Vagina (tissue), 2 donors: ENCODE data around the gene PI4KA. TPM values are rescaled to one million over a fixed set of nuclear protein-coding genes. Genes with fewer than 3 reads are reported as not detected.

ENCODE experiments used
- DNase-seq, 2 donors: peaks; one replicate each; pipeline ENCODE4 v3.0.0-alpha.2; 2017; ENCODE audit errors: extremely low spot score in 2 of 2
- H3K27ac ChIP-seq: fragments of 200-600 bp; sonication (generic); one replicate; pipeline ENCODE4 v1.5.1; 2019
- H3K27me3 ChIP-seq: fragments of 200-600 bp; sonication (generic); one replicate; pipeline ENCODE4 v1.5.1; 2019
- H3K36me3 ChIP-seq, 2 donors: fragments of 200-600 bp; sonication (generic); one replicate each; pipeline ENCODE4 v1.5.1; 2017 to 2019
- H3K4me1 ChIP-seq: fragments of 200-600 bp; sonication (generic); one replicate; pipeline ENCODE4 v1.5.1; 2019
- H3K4me3 ChIP-seq, 2 donors: fragments of 200-600 bp; sonication (generic); 1 replicate in 1 of 2; 2 replicates in 1 of 2; pipeline ENCODE4 v1.5.1; 2016 to 2019
- H3K9me3 ChIP-seq: fragments of 200-600 bp; sonication (generic); one replicate; pipeline ENCODE4 v1.5.1; 2019
- POLR2A ChIP-seq, 2 donors: fragments of 450-650 bp; IDR thresholded peaks; one replicate each; pipeline ENCODE4 v1.6.1; 2017; ENCODE audit warnings: antibody characterized with exemption in 2 of 2, mild to moderate bottlenecking in 2 of 2, moderate library complexity in 2 of 2
- POLR2AphosphoS5 ChIP-seq, 2 donors: sonication (generic); formaldehyde crosslinking; IDR thresholded peaks; one replicate each; pipeline ENCODE4 v1.9.0; 2017; ENCODE audit warnings: antibody characterized with exemption in 2 of 2, mild to moderate bottlenecking in 2 of 2, low read depth in 1 of 2; ENCODE audit not compliant: insufficient read depth in 1 of 2
- intact Hi-C: fragments of 100-400 bp; cut with DNase I; formaldehyde crosslinking; loops from one replicate; pipeline ENCODE4 v1.15.1; 2023
- total RNA-seq: library from RNA; depleted of rRNA; stranded (reverse); fragments of >200 nt; gene quantifications from one replicate; pipeline ENCODE4 v1.2.3, GENCODE V29; 2016
- TF ChIP-seq, protein P1 (sequence below), 3 experiments: fragments of 450-650 bp in 2 of 3; fragments of 200-600 bp in 1 of 3; sonication (generic) in 1 of 3; IDR thresholded peaks; one replicate each; pipeline ENCODE4 v1.5.1; 2017 to 2019; ENCODE audit warnings: antibody characterized with exemption in 3 of 3, mild to moderate bottlenecking in 2 of 3, moderate library complexity in 2 of 3

The PI4KA gene
- total RNA-seq, 1 donor from 2014 or later, result 135 TPM

DNA sequence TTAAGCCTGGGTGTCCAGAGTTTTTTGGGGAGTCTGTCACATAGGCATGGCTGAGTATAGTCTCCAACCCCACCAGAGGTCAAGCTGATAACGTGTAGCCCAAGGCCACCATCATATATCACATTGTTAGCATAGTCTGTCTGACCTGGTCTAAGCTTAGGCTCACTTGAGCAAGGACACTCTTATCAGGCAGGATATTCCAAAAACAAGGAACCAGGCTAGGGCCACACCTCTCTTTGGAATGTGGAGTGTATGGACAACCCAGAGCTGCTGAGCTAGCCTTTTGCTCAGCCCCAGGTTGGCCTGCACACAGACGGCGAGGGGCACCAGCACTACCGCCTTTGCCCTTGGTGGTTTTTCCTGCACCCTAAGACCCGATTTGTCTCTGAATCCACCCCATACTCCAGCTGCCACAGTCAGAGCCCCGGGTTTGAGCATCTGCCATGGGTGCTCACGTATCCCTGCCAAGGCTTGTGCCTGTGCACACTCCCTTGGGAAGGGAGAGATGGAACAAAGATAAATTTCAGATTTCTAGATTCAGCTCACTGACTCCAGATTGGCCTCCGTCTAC, 7.3 kb upstream of the PI4KA start:
- no peak for DNase-seq
- Histone ChIP-seq H3K4me3 (no peak overlapping the region), H3K9me3 (no peaks in the 10 kb centered on the region), H3K36me3 (peaks cover 0 to 7% of the 10 kb centered on the region in 2 donors), H3K27ac (peak overlapping the region; percentile 81), H3K27me3 (no peaks in the 10 kb centered on the region), H3K4me1 (peaks cover 73% of the 10 kb centered on the region)
- no peak for TF ChIP-seq POLR2A (IDR thresholded peaks at IDR 0.05)
- no peak for TF ChIP-seq POLR2AphosphoS5 (IDR thresholded peaks at IDR 0.05; ENCODE audit: insufficient read depth in 1 of 2, low read depth in 1 of 2)
- TF ChIP-seq, protein P1, sequence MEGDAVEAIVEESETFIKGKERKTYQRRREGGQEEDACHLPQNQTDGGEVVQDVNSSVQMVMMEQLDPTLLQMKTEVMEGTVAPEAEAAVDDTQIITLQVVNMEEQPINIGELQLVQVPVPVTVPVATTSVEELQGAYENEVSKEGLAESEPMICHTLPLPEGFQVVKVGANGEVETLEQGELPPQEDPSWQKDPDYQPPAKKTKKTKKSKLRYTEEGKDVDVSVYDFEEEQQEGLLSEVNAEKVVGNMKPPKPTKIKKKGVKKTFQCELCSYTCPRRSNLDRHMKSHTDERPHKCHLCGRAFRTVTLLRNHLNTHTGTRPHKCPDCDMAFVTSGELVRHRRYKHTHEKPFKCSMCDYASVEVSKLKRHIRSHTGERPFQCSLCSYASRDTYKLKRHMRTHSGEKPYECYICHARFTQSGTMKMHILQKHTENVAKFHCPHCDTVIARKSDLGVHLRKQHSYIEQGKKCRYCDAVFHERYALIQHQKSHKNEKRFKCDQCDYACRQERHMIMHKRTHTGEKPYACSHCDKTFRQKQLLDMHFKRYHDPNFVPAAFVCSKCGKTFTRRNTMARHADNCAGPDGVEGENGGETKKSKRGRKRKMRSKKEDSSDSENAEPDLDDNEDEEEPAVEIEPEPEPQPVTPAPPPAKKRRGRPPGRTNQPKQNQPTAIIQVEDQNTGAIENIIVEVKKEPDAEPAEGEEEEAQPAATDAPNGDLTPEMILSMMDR (IDR thresholded peaks at IDR 0.05), result no peak
- intact Hi-C loops, result no loop called here

DNA sequence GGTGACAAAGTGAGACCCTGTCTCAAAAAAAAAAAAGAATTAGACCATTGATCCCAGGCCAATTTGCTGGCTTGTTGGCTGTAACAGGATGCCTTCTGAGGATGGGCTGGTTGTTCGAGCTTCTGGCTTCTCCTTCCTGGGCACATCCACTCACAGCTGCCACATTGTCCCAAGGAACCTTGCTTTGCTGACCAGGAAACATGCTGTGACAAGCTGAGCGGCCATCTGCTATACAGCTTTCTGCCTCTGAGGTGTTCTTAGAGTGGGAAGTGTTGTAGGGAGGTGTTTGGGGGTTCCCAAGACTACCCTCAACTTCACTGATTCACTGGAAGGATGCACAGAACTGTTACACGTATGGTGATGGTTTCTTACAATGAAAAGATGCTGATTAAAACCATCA, 6.7 kb upstream of the PI4KA start:
- intact Hi-C loops, result no loop called here
- H3K27me3 ChIP-seq, result no peaks in the 10 kb centered on the region
- TF ChIP-seq POLR2AphosphoS5 (IDR thresholded peaks at IDR 0.05; ENCODE audit: insufficient read depth in 1 of 2, low read depth in 1 of 2) (no peak), POLR2A (IDR thresholded peaks at IDR 0.05) (no peak)
- TF ChIP-seq, protein P1 (IDR thresholded peaks at IDR 0.05), result no peak
- peaks cover 0 to under 1% of the 10 kb centered on the region in 2 donors for H3K36me3 ChIP-seq
- peaks cover 78% of the 10 kb centered on the region for H3K4me1 ChIP-seq
- H3K9me3 ChIP-seq, result no peaks in the 10 kb centered on the region
- no peak overlapping the region for H3K4me3 ChIP-seq
- H3K27ac ChIP-seq, result no peak overlapping the region
- no peak for DNase-seq

DNA sequence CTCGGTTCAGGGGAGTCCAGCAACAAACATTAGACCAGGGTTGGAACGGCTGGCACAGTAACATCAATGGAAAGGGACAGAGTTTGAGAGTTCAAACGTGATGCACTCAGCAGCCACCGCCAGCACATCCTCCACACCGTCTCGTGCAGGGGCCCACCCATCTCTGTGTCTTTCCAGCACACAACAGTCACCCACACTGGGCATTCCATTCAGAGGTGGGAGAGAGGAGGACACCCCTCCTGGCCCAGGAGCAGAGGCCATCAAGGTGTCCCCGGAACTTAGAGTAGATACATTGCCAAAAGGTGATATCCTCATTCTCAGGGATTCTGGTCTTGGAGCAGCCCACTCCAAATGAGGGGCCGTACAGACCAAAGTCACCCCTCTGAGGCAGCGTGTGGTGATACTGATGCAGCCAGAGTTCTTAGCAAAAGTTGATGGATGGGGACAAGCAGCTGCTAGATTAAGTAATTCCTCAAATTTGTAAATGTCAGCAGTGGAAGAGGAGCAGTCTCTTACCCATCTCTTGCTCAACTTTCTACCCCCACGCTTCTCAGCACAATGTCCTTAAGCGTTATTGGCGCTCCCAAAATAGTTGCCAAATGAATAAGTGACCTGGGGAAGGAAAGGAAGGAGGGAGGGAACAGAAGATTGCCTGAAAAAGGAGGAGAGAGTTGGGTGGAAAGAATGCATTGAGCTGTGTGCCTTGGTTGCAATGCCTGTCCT, 5.7 kb upstream of the PI4KA start:
- Histone ChIP-seq H3K27ac (peak overlapping the region; percentile 32), H3K36me3 (no peaks in the 10 kb centered on the region), H3K9me3 (no peaks in the 10 kb centered on the region), H3K4me1 (peaks cover 88% of the 10 kb centered on the region), H3K4me3 (no peak overlapping the region), H3K27me3 (no peaks in the 10 kb centered on the region)
- intact Hi-C loops, result no loop called here
- TF ChIP-seq POLR2A (IDR thresholded peaks at IDR 0.05), result no peak
- no peak for DNase-seq

DNA sequence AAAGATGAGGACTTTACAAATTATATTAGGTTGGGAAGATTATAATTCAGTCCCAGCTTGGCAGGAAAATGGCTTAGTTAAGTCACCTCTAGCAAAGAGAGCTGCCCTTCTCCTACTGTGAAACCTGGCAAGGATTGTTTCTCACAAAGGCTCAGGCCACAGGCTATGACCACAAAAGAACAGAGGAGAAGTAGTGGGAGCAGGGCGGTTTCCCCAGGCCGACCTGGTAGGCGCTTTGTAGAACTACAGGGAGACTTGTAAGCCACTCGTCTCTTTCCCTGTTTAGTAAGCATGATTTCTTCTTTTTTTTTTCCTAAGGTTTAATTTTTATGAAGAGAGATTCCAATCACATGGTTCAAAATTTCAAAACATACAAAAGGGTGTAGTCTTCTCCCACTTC, 4.8 kb upstream of the PI4KA start:
- TF ChIP-seq, protein P1 (IDR thresholded peaks at IDR 0.05), result no peak
- TF ChIP-seq POLR2A (IDR thresholded peaks at IDR 0.05) (no peak), POLR2AphosphoS5 (IDR thresholded peaks at IDR 0.05; ENCODE audit: insufficient read depth in 1 of 2, low read depth in 1 of 2) (no peak)
- Histone ChIP-seq H3K27me3 (no peaks in the 10 kb centered on the region), H3K4me1 (peaks cover 82% of the 10 kb centered on the region), H3K36me3 (no peaks in the 10 kb centered on the region), H3K4me3 (no peak overlapping the region), H3K27ac (peak overlapping the region; percentile 32), H3K9me3 (no peaks in the 10 kb centered on the region)
- no peak for DNase-seq
- intact Hi-C loops, result no loop called here

DNA sequence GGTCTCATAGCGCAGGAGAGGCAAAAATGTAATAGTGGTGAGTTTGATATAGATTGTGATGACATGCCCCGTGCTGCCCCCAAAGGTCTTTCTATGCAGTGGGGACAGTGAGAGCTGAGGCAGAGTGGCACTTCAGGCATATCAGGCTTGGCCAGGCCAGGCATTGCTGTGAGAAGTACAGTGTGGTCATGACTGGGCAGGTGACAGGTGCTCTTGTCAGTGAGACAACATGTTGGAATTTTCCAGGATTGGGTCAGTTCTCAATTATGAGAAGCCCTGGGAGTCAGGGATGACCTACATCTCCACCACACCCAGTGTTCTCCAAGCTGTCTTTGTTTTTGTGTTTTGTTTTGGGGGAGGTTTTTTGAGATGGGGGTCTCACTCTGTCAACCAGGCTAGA, 3.9 kb upstream of the PI4KA start:
- Histone ChIP-seq H3K4me3 (no peak overlapping the region), H3K36me3 (no peaks in the 10 kb centered on the region), H3K4me1 (peaks cover 79% of the 10 kb centered on the region), H3K27ac (no peak overlapping the region), H3K9me3 (no peaks in the 10 kb centered on the region), H3K27me3 (no peaks in the 10 kb centered on the region)
- intact Hi-C loops, result no loop called here
- TF ChIP-seq POLR2AphosphoS5 (IDR thresholded peaks at IDR 0.05; ENCODE audit: insufficient read depth in 1 of 2, low read depth in 1 of 2), result no peak
- TF ChIP-seq, protein P1 (IDR thresholded peaks at IDR 0.05), result no peak
- TF ChIP-seq POLR2A (IDR thresholded peaks at IDR 0.05), result no peak
- no peak for DNase-seq
